GM12865 (cell line): Measurements from ENCODE around the gene JUP.

ENCODE experiments used
- DNase-seq: peaks from one replicate; pipeline ENCODE4 v3.0.0; 2010; ENCODE audit warnings: low read depth
- H3K4me3 ChIP-seq: 2 replicates; pipeline ENCODE4 v1.5.1; 2011; ENCODE audit warnings: mild to moderate bottlenecking, low read depth, low read length, control low read depth
- TF ChIP-seq, protein P1 (sequence below): IDR thresholded peaks from 2 replicates; pipeline ENCODE4 v1.5.1; 2011; ENCODE audit warnings: low read length, control low read depth, low read depth, inconsistent platforms; ENCODE audit not compliant: insufficient read depth; ENCODE audit errors: missing control alignments

JUP gene

DNA sequence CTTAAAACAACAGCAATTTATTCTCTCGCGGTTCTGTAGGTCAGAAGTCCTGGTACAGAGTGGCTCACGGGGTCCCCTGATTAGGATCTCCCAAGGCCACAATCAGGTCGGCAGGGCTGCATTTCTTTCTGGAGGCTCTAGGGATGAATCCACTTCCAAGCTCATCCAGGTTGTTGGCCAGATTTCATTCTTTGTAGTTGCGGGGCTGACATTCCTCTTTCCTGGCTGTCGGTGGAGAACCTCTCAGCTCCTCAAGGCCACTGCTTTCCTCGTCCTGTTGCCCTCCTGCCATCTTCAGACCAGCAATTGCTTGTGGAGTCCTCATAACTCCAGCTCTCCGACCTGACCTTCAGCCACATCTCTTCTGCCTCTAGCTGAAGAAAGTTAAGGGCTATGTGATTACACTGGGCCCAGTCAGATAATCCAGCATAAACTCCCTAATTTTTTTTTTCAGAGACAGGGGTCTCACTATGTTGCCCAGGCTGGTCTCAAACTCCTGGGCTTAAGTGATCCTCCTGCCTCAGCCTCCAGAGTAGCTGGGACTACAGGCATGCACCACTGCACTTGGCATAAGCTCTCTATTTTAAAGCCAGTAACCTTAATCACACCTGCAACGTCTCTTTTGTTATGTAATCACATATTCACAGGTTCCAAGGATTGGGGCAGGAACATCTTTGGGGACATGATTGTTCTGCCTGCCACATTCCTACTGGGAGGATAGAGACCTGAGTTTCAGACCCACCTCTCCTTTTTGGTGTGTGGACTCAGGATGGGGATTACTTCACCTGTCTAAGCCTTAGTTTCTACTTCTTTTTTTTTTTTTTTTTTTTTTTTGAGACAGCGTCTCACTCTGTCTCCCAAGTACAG lies 78.5 kb downstream of the JUP start:
- H3K4me3 ChIP-seq, result no peak overlapping the region
- TF ChIP-seq, protein P1, sequence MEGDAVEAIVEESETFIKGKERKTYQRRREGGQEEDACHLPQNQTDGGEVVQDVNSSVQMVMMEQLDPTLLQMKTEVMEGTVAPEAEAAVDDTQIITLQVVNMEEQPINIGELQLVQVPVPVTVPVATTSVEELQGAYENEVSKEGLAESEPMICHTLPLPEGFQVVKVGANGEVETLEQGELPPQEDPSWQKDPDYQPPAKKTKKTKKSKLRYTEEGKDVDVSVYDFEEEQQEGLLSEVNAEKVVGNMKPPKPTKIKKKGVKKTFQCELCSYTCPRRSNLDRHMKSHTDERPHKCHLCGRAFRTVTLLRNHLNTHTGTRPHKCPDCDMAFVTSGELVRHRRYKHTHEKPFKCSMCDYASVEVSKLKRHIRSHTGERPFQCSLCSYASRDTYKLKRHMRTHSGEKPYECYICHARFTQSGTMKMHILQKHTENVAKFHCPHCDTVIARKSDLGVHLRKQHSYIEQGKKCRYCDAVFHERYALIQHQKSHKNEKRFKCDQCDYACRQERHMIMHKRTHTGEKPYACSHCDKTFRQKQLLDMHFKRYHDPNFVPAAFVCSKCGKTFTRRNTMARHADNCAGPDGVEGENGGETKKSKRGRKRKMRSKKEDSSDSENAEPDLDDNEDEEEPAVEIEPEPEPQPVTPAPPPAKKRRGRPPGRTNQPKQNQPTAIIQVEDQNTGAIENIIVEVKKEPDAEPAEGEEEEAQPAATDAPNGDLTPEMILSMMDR, result no peak
- no peak for DNase-seq

- TF ChIP-seq, protein P1, result no peak
- no peak for DNase-seq
- no peak overlapping the region for H3K4me3 ChIP-seq
Measured at GRCh38 chr17:41705271-41705991, 81.1 kb downstream of the JUP start.
